HepG2 (cell line): ENCODE results near the gene ZFPL1. TPM values are rescaled to one million over a fixed set of nuclear protein-coding genes. Genes with fewer than 3 reads are reported as not detected.
A peak's percentile ranks its signal among the peaks of the same experiment; 100 is the strongest.

Experiments
- ATAC-seq: fragments of 200-7000 bp; cut with Tn5 transposase; 3 replicates; pipeline ENCODE4 v1.9.1; 2020; ENCODE audit warnings: mild to moderate bottlenecking, moderate library complexity
- BruUV-seq: library from RNA; stranded (reverse); fragments of 400-500 nt; replicated peaks from 2 replicates; lab custom pipeline; 2021; lab: Mats Ljungman, UMichigan
- CTCF ChIA-PET: fragments of 300-600 bp; formaldehyde crosslinking; extraction: SDS; loops from one replicate; lab custom pipeline; 2021; ENCODE audit warnings: low total read pairs, inconsistent platforms, low intra/inter-chr PET ratio; lab: Yijun Ruan, JAX
- POLR2A ChIA-PET: fragments of 350-600 bp; sonication (Branson Sonifier 250); formaldehyde crosslinking; loops from one replicate; lab custom pipeline; 2020; ENCODE audit warnings: antibody characterized with exemption, inconsistent platforms; lab: Yijun Ruan, JAX
- DNase-seq: peaks from one replicate; pipeline ENCODE4 v3.0.0-alpha.2; 2015; ENCODE audit warnings: low spot score
- FAIRE-seq: peaks from 3 replicates; lab custom pipeline; 2011; peaks lifted over from hg19 to GRCh38; lab: Jason Lieb, UNC
- H2AFZ ChIP-seq: one replicate; pipeline ENCODE4 v1.6.1; 2011; ENCODE audit warnings: low read length, inconsistent platforms
- H3K27ac ChIP-seq: fragments of 300-600 bp; 3 replicates; pipeline ENCODE4 v1.8.0; 2011; ENCODE audit warnings: mixed run types, mild to moderate bottlenecking, mixed read lengths, low read length, inconsistent platforms; ENCODE audit not compliant: insufficient read depth; ENCODE audit errors: extremely low read length
- H3K27me3 ChIP-seq, 2 experiments: fragments of 200-600 bp in 1 of 2; 2 replicates in 1 of 2; 3 replicates in 1 of 2; pipeline versions ENCODE4 v1.6.0 to v1.8.0; 2011; ENCODE audit warnings: low read length in 2 of 2, mild to moderate bottlenecking in 2 of 2, moderate library complexity in 2 of 2, inconsistent platforms in 1 of 2; ENCODE audit not compliant: insufficient read depth in 2 of 2, control insufficient read depth in 1 of 2
- H3K36me3 ChIP-seq, 2 experiments: fragments of 200-600 bp in 1 of 2; replicated peaks in 1 of 2; 2 replicates in 1 of 2; 3 replicates in 1 of 2; pipeline versions ENCODE4 v1.5.1 to v1.8.0; 2011; ENCODE audit warnings: low read length in 2 of 2, inconsistent platforms in 1 of 2; ENCODE audit not compliant: insufficient read depth in 2 of 2, control insufficient read depth in 1 of 2
- H3K4me1 ChIP-seq: 2 replicates; pipeline ENCODE4 v1.5.1; 2012; ENCODE audit warnings: low read length, inconsistent platforms; ENCODE audit not compliant: insufficient read depth
- H3K4me2 ChIP-seq: 2 replicates; pipeline ENCODE4 v1.6.0; 2011; ENCODE audit warnings: low read depth, low read length, inconsistent platforms
- H3K4me3 ChIP-seq, 3 experiments: fragments of 200-600 bp in 1 of 3; sonication (generic), shearing (Covaris generic) in 1 of 3; replicated peaks in 1 of 3; 2 replicates each; pipeline ENCODE4 v1.5.1; 2011 to 2016; ENCODE audit warnings: low read length in 3 of 3, inconsistent platforms in 2 of 3, low read depth in 2 of 3, mild to moderate bottlenecking in 2 of 3, control low read depth in 1 of 3, mixed read lengths in 1 of 3; ENCODE audit not compliant: insufficient read depth in 1 of 3
- H3K79me2 ChIP-seq: one replicate; pipeline ENCODE4 v1.6.1; 2011; ENCODE audit warnings: low read length, inconsistent platforms; ENCODE audit not compliant: insufficient read depth
- H3K9ac ChIP-seq: 2 replicates; pipeline ENCODE4 v1.6.0; 2011; ENCODE audit warnings: mild to moderate bottlenecking, low read depth, low read length, inconsistent platforms; ENCODE audit not compliant: insufficient read depth
- H3K9me3 ChIP-seq: 2 replicates; pipeline ENCODE4 v1.5.1; 2012; ENCODE audit warnings: mild to moderate bottlenecking, low read length
- H4K20me1 ChIP-seq: 2 replicates; pipeline ENCODE4 v1.6.0; 2011; ENCODE audit warnings: inconsistent platforms, mild to moderate bottlenecking, low read length, moderate library complexity; ENCODE audit not compliant: insufficient read depth
- AGO2 ChIP-seq: fragments of 200-400 bp; formaldehyde crosslinking; optimal IDR thresholded peaks from 2 replicates; pipeline ENCODE3; 2017; ENCODE audit warnings: mild to moderate bottlenecking, low read depth, low read length, moderate library complexity
- MED13 ChIP-seq: sonication (generic); formaldehyde crosslinking; IDR thresholded peaks from 2 replicates; pipeline ENCODE4 v1.5.0; 2020; ENCODE audit warnings: missing genetic modification reagents
- POLR2A ChIP-seq, 2 experiments: IDR thresholded peaks; 2 replicates each; pipeline ENCODE4 v1.6.1; 2011; ENCODE audit warnings: low read depth in 2 of 2, low read length in 2 of 2, mild to moderate bottlenecking in 1 of 2, moderate library complexity in 1 of 2; ENCODE audit not compliant: insufficient read depth in 1 of 2
- POLR2AphosphoS5 ChIP-seq: IDR thresholded peaks from 2 replicates; pipeline ENCODE4 v1.6.1; 2012; ENCODE audit warnings: low read depth, low read length
- SOX13 ChIP-seq, 3 experiments: fragments of 450-650 bp in 1 of 3; sonication (generic) in 1 of 3; formaldehyde crosslinking in 1 of 3; IDR thresholded peaks in 2 of 3; conservative IDR thresholded peaks in 1 of 3; 2 replicates each; pipeline versions ENCODE4 v1.5.0 to v1.6.1; 2016 to 2020; ENCODE audit warnings: antibody characterized with exemption in 1 of 3, mild to moderate bottlenecking in 1 of 3, missing compliant biosample characterization in 1 of 3, missing genetic modification reagents in 1 of 3, moderate library complexity in 1 of 3
- ZNF274 ChIP-seq: sonication (generic); formaldehyde crosslinking; IDR thresholded peaks from 2 replicates; pipeline ENCODE4 v1.5.1; 2020; ENCODE audit warnings: mild to moderate bottlenecking, missing genetic modification reagents
- ZNF549 ChIP-seq: sonication (generic); formaldehyde crosslinking; IDR thresholded peaks from 2 replicates; pipeline ENCODE4 v1.5.0; 2020; ENCODE audit warnings: missing genetic modification reagents
- ZNF773 ChIP-seq: sonication (generic); formaldehyde crosslinking; IDR thresholded peaks from 2 replicates; pipeline ENCODE4 v1.4.0; 2020; ENCODE audit warnings: missing genetic modification reagents, borderline replicate concordance
- ZNF850 ChIP-seq: sonication (generic); formaldehyde crosslinking; conservative IDR thresholded peaks from 2 replicates; pipeline ENCODE4 v1.9.0; 2021; ENCODE audit warnings: mild to moderate bottlenecking, missing genetic modification reagents
- whole genome bisulfite sequencing: methylation state at CpG from one replicate; pipeline ENCODE4 v1.1.6; 2017; ENCODE audit warnings: low lambda C conversion rate; 5-methylcytosine and 5-hydroxymethylcytosine counted together
- in situ Hi-C: cut with HindIII; loops from 2 replicates; pipeline ENCODE4 v1.10.0; 2017; ENCODE audit warnings: low pct_unique_long_range_greater_than_20kb; ENCODE audit not compliant: extremely low pct_ligation_motif_present
- intact Hi-C: fragments of 100-400 bp; cut with micrococcal nuclease; formaldehyde crosslinking; loops from one replicate; pipeline ENCODE4 v1.10.0; 2022; ENCODE audit not compliant: unreplicated experiment
- polyA plus RNA-seq, 8 experiments: library from polyadenylated mRNA; depleted of rRNA in 3 of 8; stranded (reverse) in 7 of 8; unstranded in 1 of 8; fragments of >200 nt; fragmentation: Illumina TruSeq in 4 of 8; extraction: Trizol in 4 of 8; gene quantifications; 2 replicates each; pipeline versions ENCODE4 v1.2.1 to v1.2.3, GENCODE V29; 2011 to 2016; ENCODE audit warnings: low read depth in 4 of 8, missing spikeins in 1 of 8, mixed read lengths in 1 of 8; ENCODE audit not compliant: insufficient read depth in 1 of 8
- total RNA-seq, 5 experiments: library from RNA; depleted of rRNA; stranded (reverse); fragments of >200 nt; fragmentation: Illumina TruSeq; extraction: Trizol; gene quantifications; 2 replicates each; pipeline ENCODE4 v1.2.3, GENCODE V29; 2016; ENCODE audit warnings: low read depth in 1 of 5

ZFPL1 gene
- total and polyA plus RNA-seq, 2 of the 13 experiments (the other 11 are each of a cell fraction or from before 2014, with no cell fraction given) = 32.2 to 56.0 TPM

DNA sequence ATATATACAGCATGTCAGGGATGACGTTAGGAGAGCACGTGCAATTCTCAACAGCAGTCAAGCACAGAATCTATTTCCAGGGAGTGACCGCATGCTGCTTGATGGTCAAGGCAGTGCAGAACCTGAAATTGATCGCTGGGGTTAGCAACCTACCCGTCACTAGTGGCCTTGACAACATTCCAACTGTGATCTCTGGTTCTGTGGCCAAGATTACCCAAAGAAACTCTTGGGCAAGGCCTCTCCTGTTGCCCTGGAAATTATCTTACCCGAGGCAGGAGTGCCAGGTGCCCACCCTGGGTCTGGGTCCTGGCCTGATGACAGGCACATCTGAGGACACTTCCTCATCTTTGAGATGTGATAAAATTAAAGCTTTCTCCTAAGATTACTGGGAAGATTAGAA is 29.8 kb downstream of the ZFPL1 start:
- in situ Hi-C loops = loop anchor here (5.0 kb wide), 1 partner anchor 68 kb away; the partner anchor contains the start of gene CAPN1
- H3K4me2 ChIP-seq = peak overlapping the region; percentile 96
- no peak overlapping the region for H3K27ac ChIP-seq
- H3K4me3 ChIP-seq = peak overlapping the region in 1 of 3 experiments; percentile 95; a peak in 2 of 6 replicates
- ATAC-seq (no peak), DNase-seq (no peak), FAIRE-seq (no peak)
- no peaks in the 10 kb centered on the region for H4K20me1 ChIP-seq
- WGBS = 90% methylated on average over 4 of the region's 6 CpGs
- peaks cover 37% of the 10 kb centered on the region for H3K4me1 ChIP-seq
- CTCF ChIA-PET = no interaction called here
- H3K36me3 ChIP-seq = peaks cover 1 to 11% of the 10 kb centered on the region in 2 experiments; a peak in 4 of 5 replicates
- TSS peak; percentile 44 for BruUV-seq
- no peaks in the 10 kb centered on the region for H3K27me3 ChIP-seq
- no peaks in the 10 kb centered on the region for H3K9me3 ChIP-seq
- TF ChIP-seq POLR2AphosphoS5 = peak; percentile 22; the same call in 1 of the 2 replicates
- TF ChIP-seq ZNF850 (CRISPR knock-in tag) = no peak
- TF ChIP-seq MED13 (CRISPR knock-in tag) = no peak
- TF ChIP-seq ZNF274 (CRISPR knock-in tag) = no peak
- no peak for TF ChIP-seq ZNF773 (CRISPR knock-in tag)
- peak in 1 of 2 experiments; percentile 33; a peak in 2 of 4 replicates for TF ChIP-seq POLR2A (IDR thresholded peaks at IDR 0.05; ENCODE audit: insufficient read depth in 1 of 2, low read depth in 2 of 2, low read length in 2 of 2)
- TF ChIP-seq, all 625 proteins: peak for 2
- H3K9ac ChIP-seq = peak overlapping the region; percentile 84; the same call in 1 of the 2 replicates
- H3K79me2 ChIP-seq = peaks cover 10% of the 10 kb centered on the region
- no peak overlapping the region for H2AFZ ChIP-seq
- POLR2A ChIA-PET = interaction anchor here (0.6 to 5.0 kb wide), 5 partner anchors 8 to 209 kb away, joined by 3 to 86 read pairs (median 53); partner anchors contain the start of genes FAU, MRPL49, SAC3D1 and SYVN1
- intact Hi-C loops = loop anchor here (2.0 kb wide), 1 partner anchor 67 kb away; the partner anchor contains the start of gene CAPN1

DNA sequence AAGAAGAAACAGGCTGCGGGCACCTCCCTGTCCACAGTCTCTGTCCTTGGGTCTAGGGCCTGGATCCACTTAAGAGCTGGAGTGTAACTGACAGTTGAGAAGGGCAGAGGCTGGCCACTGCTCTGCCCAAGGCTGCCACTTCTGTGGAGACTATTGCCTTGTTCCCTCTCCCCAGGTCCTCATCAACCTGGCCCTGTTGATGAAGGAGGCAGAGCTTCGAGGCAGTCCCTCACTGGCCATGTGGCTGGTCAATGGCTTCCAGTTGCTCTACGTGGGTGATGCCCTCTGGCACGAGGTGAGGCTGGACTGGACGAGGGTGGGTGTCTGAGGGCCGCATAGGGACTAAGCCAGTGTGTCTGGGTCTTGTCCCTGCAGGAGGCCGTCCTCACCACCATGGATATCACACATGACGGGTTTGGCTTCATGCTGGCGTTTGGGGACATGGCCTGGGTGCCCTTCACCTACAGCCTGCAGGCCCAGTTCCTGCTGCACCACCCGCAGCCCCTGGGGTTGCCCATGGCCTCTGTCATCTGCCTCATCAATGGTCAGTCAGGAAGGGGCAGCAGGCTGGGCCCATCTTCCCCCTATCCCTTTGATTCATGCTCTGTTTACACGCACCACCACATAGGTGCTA is 30.6 kb downstream of the ZFPL1 start:
- Histone ChIP-seq H3K4me2 (no peak overlapping the region), H3K9ac (no peak overlapping the region), H3K36me3 (peaks cover 0 to 9% of the 10 kb centered on the region in 2 experiments; a peak in 3 of 5 replicates), H2AFZ (no peak overlapping the region), H3K4me1 (peaks cover 37% of the 10 kb centered on the region), H3K27ac (no peak overlapping the region), H3K4me3 (no peak overlapping the region), H3K79me2 (peaks cover 10% of the 10 kb centered on the region), H3K27me3 (no peaks in the 10 kb centered on the region), H3K9me3 (no peaks in the 10 kb centered on the region), H4K20me1 (no peaks in the 10 kb centered on the region)
- ATAC-seq = no peak
- TF ChIP-seq POLR2A (IDR thresholded peaks at IDR 0.05; ENCODE audit: insufficient read depth in 1 of 2, low read depth in 2 of 2, low read length in 2 of 2) (0 out of 4 replicates have a peak, but pooled peaks of 1 of the 2 experiments have one; percentile 1), ZNF549 (CRISPR knock-in tag) (no peak), SOX13 (IDR thresholded peaks at IDR 0.05) (no peak), SOX13 (CRISPR knock-in tag; conservative IDR thresholded peaks at IDR 0.05 in 1 of 2, IDR thresholded peaks at IDR 0.05 in 1 of 2) (no peak), AGO2 (peak; percentile 83)
- ChIA-PET CTCF (no interaction called here), POLR2A (interaction anchor here (4.8 to 4.9 kb wide), 2 partner anchors 18 to 20 kb away, joined by 53 to 86 read pairs; partner anchors contain the start of genes SYVN1 and VPS51)
- 91% methylated on average over 8 of the region's 11 CpGs for WGBS
- in situ Hi-C loops = loop anchor here (5.0 kb wide), 1 partner anchor 68 kb away; the partner anchor contains the start of gene CAPN1
- BruUV-seq = no TSS peak
- no peak for DNase-seq
- no peak for FAIRE-seq
- intact Hi-C loops = no loop called here
